SK-N-SH (cell line): ENCODE data around the gene NR2F1. TPM values are rescaled to one million over a fixed set of nuclear protein-coding genes. Genes with fewer than 3 reads are reported as not detected.

Experiments used
- CTCF ChIA-PET: fragments of 300-600, 350-600 bp; formaldehyde crosslinking; extraction: SDS; loops from one replicate; lab custom pipeline; 2021; lab: Yijun Ruan, JAX
- POLR2A ChIA-PET: fragments of 350-600 bp; sonication (Branson Sonifier 250); formaldehyde crosslinking; extraction: SDS; loops from one replicate; lab custom pipeline; 2020; ENCODE audit warnings: antibody characterized with exemption, inconsistent platforms; lab: Yijun Ruan, JAX
- DNase-seq: peaks from one replicate; pipeline ENCODE4 v3.0.0; 2012
- H2AFZ ChIP-seq: fragments of 200-600 bp; sonication (generic); 2 replicates; pipeline ENCODE4 v1.8.1; 2016; ENCODE audit warnings: antibody characterized with exemption, mild to moderate bottlenecking, low read depth
- H3F3A ChIP-seq: fragments of 200-600 bp; sonication (generic); replicated peaks from 2 replicates; pipeline ENCODE3; 2016; ENCODE audit warnings: antibody characterized with exemption, mild to moderate bottlenecking; ENCODE audit not compliant: insufficient read depth
- H3K27ac ChIP-seq, 2 experiments: fragments of 200-500 bp in 1 of 2; fragments of 200-600 bp in 1 of 2; sonication (Bioruptor generic) in 1 of 2; sonication (generic), shearing (Covaris generic) in 1 of 2; 2 replicates each; pipeline versions ENCODE4 v1.5.1 to v1.6.1; 2014 to 2016; ENCODE audit warnings: low read depth in 2 of 2, inconsistent platforms in 1 of 2, low read length in 1 of 2, mild to moderate bottlenecking in 1 of 2, mixed read lengths in 1 of 2
- H3K27me3 ChIP-seq: fragments of 200-600 bp; sonication (generic), shearing (Covaris generic); 2 replicates; pipeline ENCODE4 v1.6.1; 2016; ENCODE audit warnings: mixed run types; ENCODE audit not compliant: insufficient read depth
- H3K36me3 ChIP-seq, 2 experiments: fragments of 200-500 bp in 1 of 2; fragments of 200-600 bp in 1 of 2; sonication (Bioruptor generic) in 1 of 2; sonication (generic) in 1 of 2; replicated peaks in 1 of 2; 2 replicates each; pipeline versions ENCODE3 to v1.5.1; 2014 to 2016; ENCODE audit warnings: low read length in 1 of 2, mild to moderate bottlenecking in 1 of 2; ENCODE audit not compliant: insufficient read depth in 2 of 2, control insufficient read depth in 1 of 2
- H3K4me1 ChIP-seq, 2 experiments: fragments of 200-500 bp in 1 of 2; fragments of 200-600 bp in 1 of 2; sonication (Bioruptor generic) in 1 of 2; sonication (generic), shearing (Covaris generic) in 1 of 2; 2 replicates each; pipeline versions ENCODE4 v1.5.1 to v1.6.1; 2014 to 2016; ENCODE audit warnings: low read depth in 1 of 2, low read length in 1 of 2, mixed run types in 1 of 2; ENCODE audit not compliant: insufficient read depth in 2 of 2, control insufficient read depth in 1 of 2
- H3K4me2 ChIP-seq: fragments of 200-600 bp; sonication (generic), shearing (Covaris generic); 2 replicates; pipeline ENCODE4 v1.6.1; 2017; ENCODE audit warnings: mixed run types
- H3K4me3 ChIP-seq, 2 experiments: fragments of 200-500 bp in 1 of 2; fragments of 200-600 bp in 1 of 2; sonication (Bioruptor generic) in 1 of 2; sonication (generic), shearing (Covaris generic) in 1 of 2; 2 replicates each; pipeline versions ENCODE4 v1.5.1 to v1.8.1; 2014 to 2016; ENCODE audit warnings: low read depth in 2 of 2, inconsistent platforms in 1 of 2, low read length in 1 of 2, mild to moderate bottlenecking in 1 of 2, mixed read lengths in 1 of 2, moderate library complexity in 1 of 2
- H3K79me2 ChIP-seq: fragments of 200-600 bp; sonication (generic); 2 replicates; pipeline ENCODE4 v1.8.1; 2017; ENCODE audit warnings: mild to moderate bottlenecking; ENCODE audit not compliant: insufficient read depth
- H3K9ac ChIP-seq: fragments of 200-600 bp; sonication (generic); 2 replicates; pipeline ENCODE4 v1.6.1; 2017; ENCODE audit warnings: mixed run types
- H3K9me2 ChIP-seq: fragments of 200-600 bp; sonication (generic); 2 replicates; pipeline ENCODE4 v1.6.1; 2017; ENCODE audit warnings: mixed run types
- H3K9me3 ChIP-seq: fragments of 200-600 bp; sonication (generic); 2 replicates; pipeline ENCODE4 v1.6.1; 2017; ENCODE audit warnings: mixed run types, mild to moderate bottlenecking, moderate library complexity
- H4K20me1 ChIP-seq: fragments of 200-600 bp; sonication (generic); 2 replicates; pipeline ENCODE4 v1.6.1; 2017; ENCODE audit warnings: mild to moderate bottlenecking, mixed run types; ENCODE audit not compliant: insufficient read depth
- CHD2 ChIP-seq: fragments of 150-350 bp; IDR thresholded peaks from 2 replicates; pipeline ENCODE4 v1.6.1; 2018; ENCODE audit warnings: low read length; ENCODE audit not compliant: partially characterized antibody
- EP300 ChIP-seq, 2 experiments: IDR thresholded peaks; 2 replicates each; pipeline versions ENCODE4 v1.4.0 to v1.6.1; 2012; ENCODE audit warnings: borderline replicate concordance in 1 of 2, low read depth in 1 of 2, low read length in 1 of 2
- FOSL2 ChIP-seq: IDR thresholded peaks from 2 replicates; pipeline ENCODE4 v1.4.0; 2012; ENCODE audit warnings: low read depth, mild to moderate bottlenecking, moderate library complexity, borderline replicate concordance
- FOXJ3 ChIP-seq: sonication (generic); formaldehyde crosslinking; IDR thresholded peaks from 2 replicates; pipeline ENCODE4 v1.5.1; 2020; ENCODE audit warnings: mild to moderate bottlenecking, missing genetic modification reagents
- FOXM1 ChIP-seq: IDR thresholded peaks from 2 replicates; pipeline ENCODE4 v1.4.0; 2012; ENCODE audit warnings: low read depth, mild to moderate bottlenecking
- IRF3 ChIP-seq: fragments of 150-350 bp; IDR thresholded peaks from 2 replicates; pipeline ENCODE4 v1.6.1; 2016; ENCODE audit warnings: mild to moderate bottlenecking, low read depth, low read length
- JUND ChIP-seq: IDR thresholded peaks from 2 replicates; pipeline ENCODE4 v1.4.0; 2012
- MEF2A ChIP-seq: IDR thresholded peaks from 2 replicates; pipeline ENCODE4 v1.4.0; 2012; ENCODE audit warnings: low read depth, borderline replicate concordance
- MXI1 ChIP-seq: IDR thresholded peaks from 2 replicates; pipeline ENCODE4 v1.6.1; 2012; ENCODE audit warnings: mild to moderate bottlenecking, low read depth, low read length, improper control_type of control experiment
- NFIC ChIP-seq: IDR thresholded peaks from 2 replicates; pipeline ENCODE4 v1.4.0; 2012; ENCODE audit warnings: borderline replicate concordance
- NRF1 ChIP-seq: IDR thresholded peaks from 2 replicates; pipeline ENCODE4 v1.6.1; 2012; ENCODE audit warnings: low read depth, mild to moderate bottlenecking, low read length
- PBX3 ChIP-seq: IDR thresholded peaks from 2 replicates; pipeline ENCODE4; 2012
- POLR2AphosphoS5 ChIP-seq: IDR thresholded peaks from 2 replicates; pipeline ENCODE4 v1.6.1; 2012; ENCODE audit warnings: low read depth, low read length
- RAD21 ChIP-seq: IDR thresholded peaks from 2 replicates; pipeline ENCODE4 v1.6.1; 2012; ENCODE audit warnings: mild to moderate bottlenecking, low read length
- RCOR1 ChIP-seq: fragments of 150-350 bp; IDR thresholded peaks from 2 replicates; pipeline ENCODE4 v1.6.1; 2017; ENCODE audit warnings: antibody characterized with exemption, low read length
- REST ChIP-seq: IDR thresholded peaks from 2 replicates; pipeline ENCODE4 v1.6.1; 2012; ENCODE audit warnings: mild to moderate bottlenecking, low read depth, low read length, moderate library complexity
- RFX5 ChIP-seq: IDR thresholded peaks from 2 replicates; pipeline ENCODE4 v1.6.1; 2012; ENCODE audit warnings: mild to moderate bottlenecking, improper control_type of control experiment, low read length
- SIN3A ChIP-seq: IDR thresholded peaks from 2 replicates; pipeline ENCODE4 v1.6.1; 2012; ENCODE audit warnings: low read depth, mild to moderate bottlenecking, low read length, moderate library complexity, borderline replicate concordance
- SMC3 ChIP-seq: IDR thresholded peaks from 2 replicates; pipeline ENCODE4 v1.6.1; 2012; ENCODE audit warnings: low read depth, low read length, improper control_type of control experiment
- TEAD4 ChIP-seq: IDR thresholded peaks from 2 replicates; pipeline ENCODE4 v1.4.0; 2012; ENCODE audit warnings: mild to moderate bottlenecking, borderline replicate concordance; ENCODE audit not compliant: insufficient read depth
- ZBTB33 ChIP-seq: IDR thresholded peaks from 2 replicates; pipeline ENCODE4 v1.4.0; 2012; ENCODE audit warnings: low read depth, borderline replicate concordance
- WGBS: methylation state at CpG from one replicate; pipeline ENCODE4 v1.1.6; 2017; ENCODE audit warnings: low lambda C conversion rate; 5-methylcytosine and 5-hydroxymethylcytosine counted together
- polyA plus RNA-seq, 3 experiments: library from polyadenylated mRNA; depleted of rRNA; stranded (reverse); fragments of >200 nt; gene quantifications; 2 replicates each; pipeline ENCODE4 v1.2.3, GENCODE V29; 2012

NR2F1 gene
- polyA plus RNA-seq, 1 of the 3 experiments (the other 2 are of a cell fraction), result 47.1 TPM

- H3K9ac ChIP-seq, result peak overlapping the region; percentile 80
These were observed 4.0 kb upstream of the NR2F1 start for GRCh38 chr5:93578813-93579691.

More at GRCh38 chr5:93578813-93579691, 4.0 kb upstream of the NR2F1 start:
- H3F3A ChIP-seq, result peaks cover 19% of the 10 kb centered on the region
- POLR2A ChIA-PET, result no interaction called here
- no peak overlapping the region; a peak in 1 of 4 replicates for H3K27ac ChIP-seq
- no peaks in the 10 kb centered on the region for H3K9me2 ChIP-seq
- peak; percentile 52 for DNase-seq
- no peaks in the 10 kb centered on the region for H3K27me3 ChIP-seq
- WGBS, result 55% methylated on average over 27 of the region's 49 CpGs
- peaks cover 0 to 4% of the 10 kb centered on the region in 2 experiments for H3K36me3 ChIP-seq
- no peaks in the 10 kb centered on the region for H3K9me3 ChIP-seq
- H3K79me2 ChIP-seq, result peaks cover 69% of the 10 kb centered on the region
- H3K4me1 ChIP-seq, result peaks cover 6 to 9% of the 10 kb centered on the region in 2 experiments; a peak in 2 of 4 replicates
- H4K20me1 ChIP-seq, result no peaks in the 10 kb centered on the region
- peak overlapping the region; percentile 84; the same call in 1 of the 2 replicates for H2AFZ ChIP-seq
- CTCF ChIA-PET, result interaction anchor here (0.6 to 2.0 kb wide), 13 partner anchors 8 to 1937 kb away, joined by 3 to 9 read pairs (median 3); no protein-coding TSS in a partner anchor
- peak overlapping the region; percentile 78 for H3K4me2 ChIP-seq
- peak overlapping the region; percentile 80 to 87 for H3K4me3 ChIP-seq
- TF ChIP-seq SMC3, result 0 out of 2 replicates have a peak, but pooled peaks have one; percentile 5
- no peak for TF ChIP-seq RFX5
- TF ChIP-seq ZBTB33, result no peak
- no peak for TF ChIP-seq FOSL2
- TF ChIP-seq POLR2AphosphoS5, result no peak; the same call in 1 of the 2 replicates
- no peak for TF ChIP-seq SIN3A
- TF ChIP-seq FOXJ3 (CRISPR knock-in tag), result no peak
- no peak for TF ChIP-seq RCOR1
- TF ChIP-seq CHD2, result no peak
- no peak for TF ChIP-seq JUND
- 0 out of 2 replicates have a peak, but pooled peaks have one; percentile 17 for TF ChIP-seq RAD21
- no peak for TF ChIP-seq NRF1
- TF ChIP-seq EP300 (IDR thresholded peaks at IDR 0.05; ENCODE audit: borderline replicate concordance in 1 of 2, low read depth in 1 of 2, low read length in 1 of 2), result no peak
- TF ChIP-seq MXI1, result no peak
- peak; percentile 17; the same call in 1 of the 2 replicates for TF ChIP-seq PBX3
- no peak for TF ChIP-seq MEF2A
- no peak for TF ChIP-seq FOXM1
- peak; percentile 44; the same call in 1 of the 2 replicates for TF ChIP-seq NFIC
- no peak for TF ChIP-seq REST
- no peak for TF ChIP-seq IRF3
- TF ChIP-seq TEAD4, result no peak
- TF ChIP-seq, all 33 proteins: peak for 4
